Right ventricle myocardium inferior (tissue), 1 donor: ENCODE data around the gene PDE11A. TPM values are rescaled to one million over a fixed set of nuclear protein-coding genes. Genes with fewer than 3 reads are reported as not detected.

Experiments used
- ATAC-seq: fragments of 200-7000 bp; cut with Tn5 transposase; one replicate; pipeline ENCODE4 v1.9.1; 2020; ENCODE audit warnings: mild to moderate bottlenecking, moderate library complexity
- DNase-seq: peaks from one replicate; pipeline ENCODE4 v3.0.0; 2021; ENCODE audit errors: missing footprints
- intact Hi-C: fragments of 100-400 bp; cut with DNase I; formaldehyde crosslinking; loops from one replicate; pipeline ENCODE4 v1.11.0; 2022
- total RNA-seq: library from RNA; stranded (reverse); fragmentation: NEBNext Ultra II Directional; extraction: Animal tissue kit (Norgen Biotek cat#: 25700); gene quantifications from one replicate; pipeline ENCODE4 v1.2.1, GENCODE V29; 2021
- donor health status: DM: no; HTN: yes; CAD: no; lungs with severe emphysema.

The PDE11A gene
- total RNA-seq, 1 donor from 2014 or later = 4.4 TPM

GRCh38 chr2:177651833-177652232, 420.7 kb downstream of the PDE11A start:
- intact Hi-C loops = no loop called here
- ATAC-seq (no peak), DNase-seq (no peak)

GRCh38 chr2:177649568-177650518, 422.7 kb downstream of the PDE11A start:
- no peak for ATAC-seq
- DNase-seq = no peak
- intact Hi-C loops = no loop called here

GRCh38 chr2:177646791-177647190, 425.8 kb downstream of the PDE11A start:
- intact Hi-C loops = no loop called here
- DNase-seq = no peak
- ATAC-seq = no peak

GRCh38 chr2:177646241-177646640, 426.3 kb downstream of the PDE11A start:
- DNase-seq = no peak
- intact Hi-C loops = no loop called here
- no peak for ATAC-seq

GRCh38 chr2:177641331-177641730, 431.2 kb downstream of the PDE11A start:
- no peak for ATAC-seq
- intact Hi-C loops = no loop called here

GRCh38 chr2:177640423-177640822, 432.2 kb downstream of the PDE11A start:
- intact Hi-C loops = no loop called here
- no peak for DNase-seq
- no peak for ATAC-seq

More at GRCh38 chr2:177641331-177641730, 431.2 kb downstream of the PDE11A start:
- no peak for DNase-seq

- DNase-seq = no peak
- no peak for ATAC-seq
- intact Hi-C loops = no loop called here
Observed at GRCh38 chr2:177639262-177639914, 433.2 kb downstream of the PDE11A start.

GRCh38 chr2:177638507-177638906, 434.1 kb downstream of the PDE11A start:
- intact Hi-C loops = no loop called here
- ATAC-seq (no peak), DNase-seq (no peak)

- intact Hi-C loops = no loop called here
- DNase-seq (no peak), ATAC-seq (no peak)
Observed at GRCh38 chr2:177636672-177637071, 435.9 kb downstream of the PDE11A start.

GRCh38 chr2:177635696-177636095, 436.9 kb downstream of the PDE11A start:
- intact Hi-C loops = no loop called here
- DNase-seq (no peak), ATAC-seq (no peak)

- no peak for ATAC-seq
- intact Hi-C loops = no loop called here
- no peak for DNase-seq
Observed at GRCh38 chr2:177633910-177634294, 438.7 kb downstream of the PDE11A start.

GRCh38 chr2:177633111-177633510, 439.5 kb downstream of the PDE11A start:
- ATAC-seq (no peak), DNase-seq (no peak)
- intact Hi-C loops = no loop called here

- intact Hi-C loops = no loop called here
- ATAC-seq = no peak
Observed at GRCh38 chr2:177631680-177632079, 440.9 kb downstream of the PDE11A start.

GRCh38 chr2:177629357-177630024, 443.1 kb downstream of the PDE11A start:
- ATAC-seq (no peak), DNase-seq (no peak)
- intact Hi-C loops = no loop called here

More at GRCh38 chr2:177631680-177632079, 440.9 kb downstream of the PDE11A start:
- no peak for DNase-seq

GRCh38 chr2:177628831-177629230, 443.7 kb downstream of the PDE11A start:
- no peak for DNase-seq
- intact Hi-C loops = no loop called here
- no peak for ATAC-seq

- intact Hi-C loops = no loop called here
- ATAC-seq (no peak), DNase-seq (no peak)
Observed at GRCh38 chr2:177625744-177626650, 446.6 kb downstream of the PDE11A start.

- no peak for DNase-seq
- intact Hi-C loops = no loop called here
- ATAC-seq = no peak
Observed at GRCh38 chr2:177622521-177622920, 450.1 kb downstream of the PDE11A start.

- ATAC-seq (no peak), DNase-seq (no peak)
- intact Hi-C loops = loop anchor here (5.0 kb wide), 1 partner anchor 68 kb away; a partner anchor contains a TSS
Observed at GRCh38 chr2:177619986-177620385, 452.6 kb downstream of the PDE11A start.
